Natural killer cell (primary cell): ENCODE data around the gene BOK. TPM values are rescaled to one million over a fixed set of nuclear protein-coding genes. Genes with fewer than 3 reads are reported as not detected.

ENCODE experiments used
- ATAC-seq, 3 donors: fragments of 150-1000 bp in 2 of 3; fragments of 200-7000 bp in 1 of 3; cut with Tn5 transposase; 1 replicate in 1 of 3; 2 replicates in 2 of 3; pipeline ENCODE4 v1.10.0; 2021; ENCODE audit warnings: mild to moderate bottlenecking in 2 of 3, moderate library complexity in 2 of 3
- DNase-seq, 2 donors: peaks; one replicate each; pipeline versions ENCODE4 v3.0.0 to v3.0.0-alpha.2; 2013 to 2021; ENCODE audit warnings: mixed read lengths in 1 of 2
- H3K27ac ChIP-seq: one replicate; pipeline ENCODE4 v1.5.1; 2013; ENCODE audit warnings: mild to moderate bottlenecking, low read length
- H3K27me3 ChIP-seq: one replicate; pipeline ENCODE4 v1.6.1; 2013; ENCODE audit warnings: low read length; ENCODE audit not compliant: control insufficient read depth, insufficient read depth
- H3K36me3 ChIP-seq: one replicate; pipeline ENCODE4 v1.6.1; 2013; ENCODE audit warnings: low read length; ENCODE audit not compliant: control insufficient read depth, insufficient read depth
- H3K4me1 ChIP-seq: one replicate; pipeline ENCODE4 v1.6.1; 2013; ENCODE audit warnings: low read length; ENCODE audit not compliant: control insufficient read depth, insufficient read depth
- H3K4me3 ChIP-seq: one replicate; pipeline ENCODE4 v1.5.1; 2013; ENCODE audit warnings: low read length
- H3K9me3 ChIP-seq: one replicate; pipeline ENCODE4 v1.6.1; 2013; ENCODE audit warnings: low read length; ENCODE audit not compliant: control insufficient read depth, insufficient read depth
- H3K27ac Mint-ChIP-seq, 2 donors: one replicate each; pipeline ENCODE4 v1.8.0; 2022; ENCODE audit warnings: mild to moderate bottlenecking in 2 of 2, mixed read lengths in 2 of 2, moderate library complexity in 1 of 2
- H3K27me3 Mint-ChIP-seq, 2 donors: one replicate each; pipeline ENCODE4 v1.8.0; 2022; ENCODE audit warnings: low read depth in 2 of 2, mixed read lengths in 2 of 2
- H3K36me3 Mint-ChIP-seq: one replicate; pipeline ENCODE4 v1.8.0; 2022; ENCODE audit warnings: mixed read lengths
- H3K4me1 Mint-ChIP-seq, 2 donors: one replicate each; pipeline ENCODE4 v1.8.0; 2022; ENCODE audit warnings: mixed read lengths in 2 of 2
- H3K4me3 Mint-ChIP-seq: one replicate; pipeline ENCODE4 v1.8.0; 2022; ENCODE audit warnings: mild to moderate bottlenecking, moderate library complexity, mixed read lengths
- H3K9me3 Mint-ChIP-seq, 2 donors: one replicate each; pipeline ENCODE4 v1.8.0; 2022; ENCODE audit warnings: mixed read lengths in 2 of 2
- CTCF ChIP-seq: fragments of 200-600 bp; IDR thresholded peaks from one replicate; pipeline ENCODE4 v1.8.0; 2022; ENCODE audit warnings: antibody characterized with exemption
- whole genome bisulfite sequencing: methylation state at CpG from one replicate; pipeline ENCODE4 v1.1.7; 2013; ENCODE audit warnings: missing lambda C conversion rate; ENCODE audit not compliant: insufficient coverage; 5-methylcytosine and 5-hydroxymethylcytosine counted together
- intact Hi-C: fragments of 100-400 bp; cut with micrococcal nuclease; formaldehyde crosslinking; loops from one replicate; pipeline ENCODE4 v1.14.2; 2022
- total RNA-seq, 4 donors: library from RNA; stranded (reverse); fragments of 120-200 nt in 1 of 4; gene quantifications; one replicate each; pipeline versions ENCODE4 v1.2.3 to v1.2.4, GENCODE V29; 2013 to 2022

Gene BOK
- total RNA-seq, 3 donors from 2014 or later (not counting 1 experiment from before 2014, with no cell fraction given): 11.0 to 23.7 (median 19.6) TPM

- H3K36me3 ChIP-seq: peaks cover 4% of the 10 kb centered on the region
- H3K9me3 Mint-ChIP-seq: no peaks in the 10 kb centered on the region
- H3K27ac ChIP-seq: no peak overlapping the region
- DNase-seq: no peak
- H3K27me3 Mint-ChIP-seq: no peaks in the 10 kb centered on the region
- H3K4me3 Mint-ChIP-seq: no peak overlapping the region
- peaks cover 1% of the 10 kb centered on the region for H3K36me3 Mint-ChIP-seq
- H3K27ac Mint-ChIP-seq: no peak overlapping the region
- no peaks in the 10 kb centered on the region for H3K4me1 ChIP-seq
- ATAC-seq: no peak
- no peaks in the 10 kb centered on the region for H3K9me3 ChIP-seq
- H3K4me1 Mint-ChIP-seq: no peaks in the 10 kb centered on the region
- intact Hi-C loops: no loop called here
- H3K27me3 ChIP-seq: no peaks in the 10 kb centered on the region
- no peak for TF ChIP-seq CTCF
- WGBS: 97% methylated on average over 16 of the region's 16 CpGs
- H3K4me3 ChIP-seq: no peak overlapping the region
Observed at GRCh38 chr2:241593271-241593670, 34.7 kb downstream of the BOK start.

- Histone ChIP-seq H3K4me1 (no peaks in the 10 kb centered on the region), H3K4me3 (no peak overlapping the region), H3K27me3 (no peaks in the 10 kb centered on the region), H3K36me3 (peaks cover 7% of the 10 kb centered on the region), H3K9me3 (no peaks in the 10 kb centered on the region), H3K27ac (no peak overlapping the region)
- no peak overlapping the region for H3K27ac Mint-ChIP-seq
- no peak overlapping the region for H3K4me3 Mint-ChIP-seq
- 95% methylated on average over 15 of the region's 15 CpGs for WGBS
- DNase-seq (peak in 1 of 2 donors; percentile 49), ATAC-seq (peak; percentile 39 to 58 (median 46))
- intact Hi-C loops: no loop called here
- no peaks in the 10 kb centered on the region for H3K36me3 Mint-ChIP-seq
- TF ChIP-seq CTCF: no peak
- no peaks in the 10 kb centered on the region for H3K9me3 Mint-ChIP-seq
- H3K4me1 Mint-ChIP-seq: no peaks in the 10 kb centered on the region
- no peaks in the 10 kb centered on the region for H3K27me3 Mint-ChIP-seq
Observed at GRCh38 chr2:241595600-241596140, 37.1 kb downstream of the BOK start.

DNA sequence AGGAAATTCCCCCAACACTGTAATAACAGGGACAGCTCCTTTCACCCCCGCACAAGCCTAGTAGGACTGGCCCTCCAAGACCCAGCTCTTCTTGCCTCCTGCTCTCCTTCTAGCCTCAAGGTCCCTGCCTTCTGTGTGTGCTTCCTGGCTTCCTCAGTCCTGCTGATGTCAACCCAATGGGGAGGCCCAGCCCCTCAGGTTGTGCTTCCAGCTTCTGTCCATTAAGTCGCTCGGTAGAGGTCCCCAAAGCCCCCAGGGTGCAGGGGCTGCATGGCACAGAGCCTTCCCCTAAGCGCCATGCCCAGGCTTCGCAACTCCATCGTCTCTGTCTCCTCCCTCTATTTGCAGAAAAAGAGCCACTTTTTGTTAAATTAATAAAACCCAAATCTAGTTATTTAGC, 39.0 kb downstream of the BOK start:
- DNase-seq (no peak), ATAC-seq (no peak)
- Mint-ChIP-seq H3K27me3 (no peaks in the 10 kb centered on the region), H3K36me3 (no peaks in the 10 kb centered on the region), H3K9me3 (no peaks in the 10 kb centered on the region), H3K4me3 (no peak overlapping the region), H3K27ac (peak overlapping the region in 1 of 2 donors; percentile 29), H3K4me1 (no peaks in the 10 kb centered on the region)
- H3K36me3 ChIP-seq: peaks cover 11% of the 10 kb centered on the region
- no peak overlapping the region for H3K4me3 ChIP-seq
- 98% methylated on average over 6 of the region's 6 CpGs for WGBS
- H3K4me1 ChIP-seq: no peaks in the 10 kb centered on the region
- H3K27me3 ChIP-seq: no peaks in the 10 kb centered on the region
- H3K27ac ChIP-seq: no peak overlapping the region
- intact Hi-C loops: no loop called here
- TF ChIP-seq CTCF: no peak
- no peaks in the 10 kb centered on the region for H3K9me3 ChIP-seq

GRCh38 chr2:241598061-241598460, 39.5 kb downstream of the BOK start:
- ATAC-seq (no peak), DNase-seq (no peak)
- Mint-ChIP-seq H3K27me3 (no peaks in the 10 kb centered on the region), H3K36me3 (no peaks in the 10 kb centered on the region), H3K4me1 (no peaks in the 10 kb centered on the region), H3K9me3 (no peaks in the 10 kb centered on the region), H3K4me3 (no peak overlapping the region), H3K27ac (peak overlapping the region in 1 of 2 donors; percentile 29)
- H3K4me3 ChIP-seq: no peak overlapping the region
- no peak overlapping the region for H3K27ac ChIP-seq
- no peaks in the 10 kb centered on the region for H3K4me1 ChIP-seq
- H3K27me3 ChIP-seq: no peaks in the 10 kb centered on the region
- intact Hi-C loops: no loop called here
- no peaks in the 10 kb centered on the region for H3K9me3 ChIP-seq
- H3K36me3 ChIP-seq: peaks cover 13% of the 10 kb centered on the region
- WGBS: 93% methylated on average over 5 of the region's 5 CpGs
- no peak for TF ChIP-seq CTCF
